Measurements from ENCODE around the gene ARVCF.

GRCh38 chr22:19957445-19957844 is 59.2 kb downstream of the ARVCF start:
- TF ChIP-seq CTCF (IDR thresholded peaks at IDR 0.05) (no peak), EZH2 (IDR thresholded peaks at IDR 0.05; ENCODE audit: borderline replicate concordance, insufficient read depth, low read depth, low read length, poor library complexity, severe bottlenecking) (no peak)

All from B cell (primary cell).